Left lobe of liver (tissue), 2 donors: ENCODE data around the gene FREM1. TPM values are rescaled to one million over a fixed set of nuclear protein-coding genes. Genes with fewer than 3 reads are reported as not detected.

Experiments used
- ATAC-seq: fragments of 200-7000 bp; cut with Tn5 transposase; one replicate; pipeline ENCODE4 v1.9.1; 2020; ENCODE audit warnings: mild to moderate bottlenecking, moderate library complexity
- DNase-seq: peaks from one replicate; pipeline ENCODE4 v3.0.0-alpha.2; 2020; ENCODE audit warnings: low spot score
- total RNA-seq: library from RNA; stranded (reverse); gene quantifications from one replicate; pipeline ENCODE4 v1.2.1, GENCODE V29; 2021
- donor health status: DM: no; HTN: no; CAD: no; lungs with moderate emphysema.
- donor health status: DM: no; HTN: yes; CAD: no.

Gene FREM1
- total RNA-seq, 1 donor from 2014 or later, result 0.86 TPM

DNA sequence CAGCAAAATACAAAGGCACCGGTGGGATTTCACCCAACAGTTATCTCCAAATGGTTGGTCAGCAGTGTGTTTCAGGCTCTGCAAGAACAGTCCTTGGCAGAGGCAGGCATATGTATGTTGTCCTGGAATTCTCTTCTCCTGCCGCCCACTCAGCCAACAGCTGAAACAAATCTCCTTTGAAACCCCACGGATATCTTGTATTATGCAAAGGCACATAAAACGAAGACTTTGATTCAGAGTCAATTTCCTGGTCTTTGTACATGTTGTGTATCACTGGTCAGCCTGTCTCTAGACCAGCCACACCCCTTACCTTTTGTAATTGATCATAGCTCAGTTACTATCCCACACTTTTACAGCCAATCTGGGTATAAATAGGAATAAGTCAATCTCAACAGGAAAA is 29.2 kb downstream of the FREM1 start:
- ATAC-seq (no peak), DNase-seq (no peak)

DNA sequence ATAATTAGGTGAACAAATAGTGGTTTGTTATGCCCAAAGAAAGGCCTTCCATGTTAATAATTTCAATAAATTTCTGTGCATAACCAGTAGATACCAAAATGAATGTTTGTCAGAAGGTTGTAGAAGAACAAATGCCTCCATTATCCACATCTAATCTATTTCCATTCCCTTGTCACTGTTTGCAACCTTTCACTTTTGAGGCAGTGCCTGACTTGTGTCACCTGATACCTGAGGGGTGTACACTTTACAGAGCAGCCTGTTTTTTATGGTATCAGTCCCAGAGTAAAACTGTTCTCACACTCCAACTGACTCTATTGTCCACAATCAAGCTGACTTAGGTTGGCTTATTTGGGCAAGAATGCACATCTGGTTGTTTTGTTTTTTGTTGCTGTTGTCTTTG is 40.1 kb downstream of the FREM1 start:
- DNase-seq (no peak), ATAC-seq (no peak)

DNA sequence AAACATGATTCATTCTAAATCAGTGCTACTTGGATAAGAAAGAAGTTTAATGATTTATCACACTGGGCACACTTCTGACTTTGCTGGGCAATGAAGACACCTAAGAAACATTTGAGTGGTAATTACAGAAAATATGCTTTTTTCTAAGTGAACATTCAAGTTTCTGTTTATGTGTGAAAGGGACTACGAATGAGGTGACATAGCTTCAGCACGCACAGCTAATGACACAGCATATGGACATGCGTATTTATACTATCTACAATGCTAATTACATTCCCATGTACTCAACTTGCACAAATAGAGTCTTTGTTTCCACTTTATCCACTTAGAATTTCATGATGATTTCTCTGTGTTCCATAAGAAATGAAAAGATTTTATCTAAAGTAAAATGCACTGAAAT is 40.6 kb downstream of the FREM1 start:
- ATAC-seq, result no peak
- DNase-seq, result no peak

DNA sequence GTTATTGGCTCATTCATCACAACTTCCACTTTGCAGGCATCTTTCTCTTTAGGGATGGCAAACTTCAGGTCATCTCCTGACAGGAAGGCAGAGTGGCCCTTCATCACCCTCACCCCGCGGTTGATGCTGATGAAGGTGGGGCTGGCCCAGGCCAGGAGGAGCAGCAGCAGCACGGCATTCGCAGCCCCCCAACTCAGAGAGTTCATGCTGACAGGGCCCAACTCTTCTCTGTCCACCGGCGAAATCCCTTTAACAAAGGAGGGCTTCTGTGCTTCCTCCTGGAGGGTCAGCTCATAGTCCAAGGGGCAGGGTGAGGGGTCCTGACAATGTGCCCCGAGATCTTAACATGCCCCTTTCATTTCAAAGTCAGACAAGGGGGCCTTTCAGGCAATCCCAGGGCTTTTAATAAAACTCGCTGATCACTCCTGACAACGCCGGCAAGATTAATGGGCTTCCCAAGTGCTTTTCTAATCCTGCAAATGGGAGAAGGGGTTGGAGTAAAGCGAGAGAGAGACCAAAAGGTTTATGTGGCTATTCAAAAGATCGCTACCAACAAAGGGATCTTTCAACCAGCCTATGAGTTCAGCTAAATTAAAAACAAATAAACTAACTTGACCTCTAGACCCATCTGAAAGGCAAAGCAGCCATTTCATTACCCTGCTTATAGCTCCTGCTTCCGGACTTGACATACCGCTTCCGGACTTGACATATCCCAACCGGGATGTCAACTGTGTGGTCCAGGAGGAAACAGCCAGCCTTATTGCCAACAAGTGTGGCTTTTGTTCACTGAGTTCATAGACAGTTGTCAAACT is 41.2 kb downstream of the FREM1 start:
- DNase-seq, result no peak
- ATAC-seq, result no peak

DNA sequence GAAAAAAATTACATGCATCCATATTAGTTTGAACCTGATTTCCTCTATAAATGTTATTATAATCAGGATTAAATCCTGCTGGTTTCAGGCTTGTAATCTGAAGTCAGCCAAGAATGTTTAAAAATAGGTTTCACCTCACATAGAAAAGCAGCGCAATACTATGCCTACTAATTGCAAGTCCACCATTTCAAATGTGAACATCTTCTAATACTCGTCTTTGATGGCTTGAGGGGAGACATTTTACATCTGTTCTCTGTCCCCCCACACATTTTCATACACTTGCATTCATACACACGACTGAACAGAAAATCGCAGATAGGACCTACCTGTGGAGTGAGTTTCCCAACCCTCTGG is 41.8 kb downstream of the FREM1 start:
- ATAC-seq (no peak), DNase-seq (no peak)

DNA sequence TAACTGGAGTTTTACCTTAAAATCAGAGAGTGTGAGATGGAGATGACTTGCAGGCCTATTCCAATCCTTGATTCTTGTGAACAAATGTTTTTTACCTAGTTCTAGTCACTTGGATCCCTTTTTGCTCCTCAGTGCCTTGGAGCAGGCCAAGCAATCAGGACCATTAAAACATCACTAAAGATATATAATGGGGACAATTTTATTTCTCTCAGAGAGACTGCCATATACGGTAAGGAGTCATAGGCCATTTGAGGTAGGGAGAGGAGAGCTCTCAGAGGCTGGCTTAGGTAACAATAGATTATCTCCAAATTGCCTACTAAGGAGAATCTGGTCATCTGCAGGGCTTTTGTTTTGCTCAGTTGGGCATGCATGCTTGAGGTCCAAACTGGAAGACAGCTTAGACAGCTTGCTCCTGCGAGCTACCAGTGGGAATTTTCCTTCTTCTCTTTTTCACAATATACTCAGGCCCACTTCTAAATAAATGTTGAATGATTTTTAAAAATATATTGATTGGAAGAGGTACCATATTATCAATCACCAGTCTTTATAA is 44.0 kb downstream of the FREM1 start:
- DNase-seq (no peak), ATAC-seq (no peak)

DNA sequence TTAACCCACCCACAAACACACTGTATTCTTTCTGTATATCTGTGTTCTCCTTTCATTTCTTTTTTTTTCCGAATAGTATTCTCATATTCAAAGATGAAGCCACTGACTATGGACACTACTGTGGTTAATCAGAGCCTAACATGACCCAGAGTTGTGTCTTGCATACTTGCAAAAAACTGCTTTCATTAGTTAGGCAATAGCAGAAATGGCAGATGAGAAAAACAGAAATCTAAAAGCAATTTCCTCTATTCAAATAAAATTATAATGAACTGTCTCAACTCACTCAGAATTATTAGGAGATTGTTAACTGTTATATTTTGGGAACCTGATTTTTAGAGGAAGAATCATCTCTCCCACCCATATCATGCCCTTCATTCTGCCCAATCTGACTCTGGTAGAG is 45.9 kb downstream of the FREM1 start:
- ATAC-seq, result no peak
- DNase-seq, result no peak

DNA sequence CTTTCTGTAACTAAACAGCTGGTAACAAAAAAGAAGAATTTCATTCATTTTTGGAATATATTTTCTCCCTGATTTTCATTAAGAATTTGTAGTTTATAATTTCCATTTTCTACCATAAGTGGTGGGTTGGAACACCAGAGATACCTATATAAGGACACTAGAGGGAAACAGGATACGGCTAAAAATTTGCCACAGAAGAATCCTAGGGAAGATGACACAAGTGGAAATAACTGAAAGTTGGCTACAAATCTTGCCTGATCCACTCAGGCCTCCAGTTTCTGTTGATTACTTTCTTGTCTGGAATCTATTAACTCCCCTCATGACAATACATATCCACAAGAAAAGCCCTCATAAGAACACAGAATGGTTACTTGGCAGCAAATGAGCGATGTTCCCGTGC is 46.8 kb downstream of the FREM1 start:
- ATAC-seq (no peak), DNase-seq (no peak)

DNA sequence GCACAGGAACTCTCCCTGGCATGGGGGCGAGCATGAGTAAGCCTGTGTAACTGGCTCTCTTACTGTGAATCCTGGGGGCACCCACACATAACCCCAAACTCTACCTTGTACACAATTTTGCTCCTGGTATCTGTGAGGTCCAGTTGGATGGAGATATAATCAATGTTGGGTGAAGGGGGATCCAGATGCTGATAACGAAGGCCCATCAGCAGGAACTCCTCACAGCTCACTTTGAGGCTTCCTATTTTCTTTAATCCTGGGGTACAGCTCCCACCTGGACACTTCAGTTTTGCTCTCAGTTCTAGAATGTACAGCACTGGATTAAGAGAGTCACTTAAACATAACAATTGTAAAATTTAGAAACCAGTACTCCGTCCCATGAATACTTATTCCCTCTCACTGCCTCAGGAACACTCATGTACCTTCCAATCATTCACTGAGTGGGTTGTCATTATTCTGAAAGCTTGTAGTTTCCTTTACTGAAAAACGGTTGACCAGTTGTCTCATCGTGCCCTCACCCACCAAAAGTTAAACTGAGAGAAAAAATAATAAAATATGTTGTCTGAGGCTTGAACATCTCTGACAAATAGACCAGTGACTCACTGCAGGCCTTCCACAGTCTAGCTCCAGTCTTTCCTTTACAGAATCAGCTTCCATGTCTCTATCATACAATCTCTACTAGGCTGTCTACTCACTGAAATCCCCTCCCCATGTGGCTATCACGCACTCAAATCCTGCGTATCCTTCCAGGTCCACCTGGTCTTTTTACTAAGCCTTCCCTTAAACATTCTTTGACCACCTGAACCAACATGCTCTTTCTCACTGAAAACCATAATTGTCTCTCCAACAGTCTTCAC is 52.6 kb downstream of the FREM1 start:
- ATAC-seq, result no peak
- no peak for DNase-seq

DNA sequence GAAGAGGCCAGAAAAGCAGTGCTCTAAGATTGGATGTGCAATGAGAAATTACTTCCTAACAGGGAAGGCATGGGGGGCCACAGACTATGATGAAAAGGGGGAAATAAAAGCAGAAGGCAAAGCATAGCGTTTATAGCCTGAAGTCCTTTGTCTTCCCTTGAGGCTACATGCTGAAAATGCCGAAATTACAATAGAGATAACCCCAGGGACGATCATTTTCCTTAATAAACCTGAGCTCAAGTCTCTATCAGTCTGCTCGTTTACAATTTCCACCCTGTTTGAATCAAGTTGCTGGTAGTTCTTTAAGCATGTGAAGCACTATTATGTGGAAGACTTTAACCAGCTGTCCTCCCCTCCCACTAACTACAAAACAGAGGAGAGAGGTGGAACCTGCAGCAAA is 60.4 kb downstream of the FREM1 start:
- ATAC-seq (no peak), DNase-seq (no peak)

DNA sequence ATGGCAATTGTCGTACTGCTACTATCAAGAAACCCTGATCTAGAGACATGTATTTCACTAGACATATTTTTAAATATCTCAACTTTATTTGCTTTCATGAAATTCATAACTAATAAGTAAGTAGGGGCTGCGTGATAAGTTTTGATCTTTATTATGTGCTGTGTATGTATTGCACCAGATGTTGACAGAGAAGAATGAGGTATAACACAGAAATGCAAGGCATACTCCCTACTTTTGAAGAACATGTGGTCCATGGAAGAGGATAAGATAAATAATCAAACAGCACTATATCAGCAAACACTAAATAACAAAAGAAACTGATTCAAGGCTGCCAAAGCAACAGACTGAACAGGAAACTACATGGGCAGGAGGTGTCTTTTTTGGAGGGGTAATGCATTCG is 60.9 kb downstream of the FREM1 start:
- ATAC-seq (no peak), DNase-seq (no peak)

DNA sequence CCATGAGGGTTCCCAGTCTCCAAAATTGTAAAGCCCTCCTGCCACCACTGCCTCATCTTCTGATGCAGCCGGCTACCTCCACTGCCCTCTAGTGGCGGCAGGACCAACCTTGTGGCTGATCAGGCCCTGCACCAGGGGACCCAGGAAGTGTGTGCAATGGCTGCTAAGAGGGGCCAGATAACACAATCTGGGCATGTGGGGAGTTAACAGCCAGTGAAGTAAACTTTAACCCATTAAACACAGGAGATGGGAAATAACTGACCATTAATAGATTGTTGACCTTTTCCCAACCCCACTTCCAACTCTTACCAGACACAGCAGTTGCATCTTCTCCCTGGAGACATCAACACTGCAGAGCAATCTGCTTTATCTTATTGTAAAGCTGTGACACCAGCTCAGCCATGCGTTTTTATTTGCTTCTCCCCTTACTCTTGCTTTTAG is 63.3 kb downstream of the FREM1 start:
- ATAC-seq (peak; percentile 46), DNase-seq (no peak)

DNA sequence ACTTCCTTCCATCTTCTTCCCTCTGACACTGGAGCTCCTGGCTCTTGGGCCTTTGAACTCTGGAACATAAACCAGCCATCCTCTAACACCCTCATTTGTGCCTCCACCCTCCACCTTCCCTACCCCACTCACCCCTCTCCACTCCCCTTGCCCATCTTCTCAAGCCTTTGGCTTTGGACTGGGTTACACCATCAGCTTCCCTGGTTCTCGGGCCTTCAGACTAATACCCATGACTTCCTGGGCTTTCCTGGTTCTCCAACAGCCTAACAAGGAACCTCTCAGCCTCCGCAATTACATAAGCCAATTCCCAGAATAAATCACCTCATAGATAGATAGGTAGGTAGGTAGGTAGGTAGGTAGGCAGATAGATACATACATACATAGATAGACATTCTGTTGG is 67.1 kb downstream of the FREM1 start:
- ATAC-seq (no peak), DNase-seq (no peak)

DNA sequence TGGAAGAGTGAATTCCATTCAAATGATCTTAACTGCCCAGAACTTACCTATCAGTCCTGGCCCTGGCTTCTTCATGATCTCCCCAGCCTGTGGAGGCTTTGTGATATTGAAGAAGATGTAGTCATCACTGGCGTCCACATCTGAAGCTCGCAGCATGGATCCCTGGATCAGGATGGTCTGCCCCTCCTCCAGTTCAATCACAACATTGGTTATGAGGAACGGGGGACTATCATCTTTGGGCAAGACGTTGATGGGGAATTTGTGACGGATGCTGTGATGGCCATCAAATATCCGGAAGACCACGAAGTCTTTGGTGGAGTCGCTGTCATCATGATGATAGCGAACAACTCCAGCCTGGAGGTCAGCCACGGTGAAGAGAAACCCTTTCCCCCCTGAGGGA is 68.0 kb downstream of the FREM1 start:
- ATAC-seq (no peak), DNase-seq (no peak)

DNA sequence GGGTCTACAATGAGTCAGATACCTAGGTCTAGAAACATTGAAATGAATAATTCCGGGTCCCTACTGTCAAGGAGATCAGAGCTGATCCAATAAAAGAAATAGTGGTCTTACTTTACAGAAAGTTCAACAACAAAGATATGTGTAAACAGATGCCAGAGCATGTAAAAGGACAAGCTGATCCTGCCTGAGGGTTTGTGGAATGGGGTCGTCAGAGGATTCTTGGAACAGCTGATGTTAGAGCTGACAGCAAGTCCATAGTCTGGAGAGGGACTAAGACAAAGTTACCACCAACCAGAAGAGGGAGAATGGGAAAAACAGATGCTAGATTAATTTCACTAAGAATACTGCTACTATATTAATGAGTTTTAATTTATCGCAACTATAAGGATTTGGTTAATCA is 71.5 kb downstream of the FREM1 start:
- ATAC-seq (no peak), DNase-seq (no peak)

DNA sequence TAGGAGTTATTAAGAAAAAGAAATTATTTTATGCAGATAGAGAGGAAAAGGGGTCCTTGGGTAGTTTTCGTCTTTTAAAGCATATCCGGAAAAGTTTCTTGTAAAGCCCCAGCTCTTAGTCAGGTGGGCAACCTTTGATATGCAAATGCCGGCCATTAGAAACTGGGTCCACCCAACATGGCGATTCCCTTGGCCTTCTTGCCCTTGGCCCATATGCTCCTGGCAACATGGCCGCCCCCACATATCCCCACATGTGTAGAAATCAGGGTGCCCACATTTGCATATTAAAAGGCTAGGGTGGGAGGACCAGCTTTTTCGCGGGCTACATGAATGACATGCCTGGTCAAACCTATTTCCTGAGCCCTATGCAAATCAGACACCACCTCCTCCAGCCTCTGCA is 73.3 kb downstream of the FREM1 start:
- ATAC-seq (no peak), DNase-seq (no peak)

DNA sequence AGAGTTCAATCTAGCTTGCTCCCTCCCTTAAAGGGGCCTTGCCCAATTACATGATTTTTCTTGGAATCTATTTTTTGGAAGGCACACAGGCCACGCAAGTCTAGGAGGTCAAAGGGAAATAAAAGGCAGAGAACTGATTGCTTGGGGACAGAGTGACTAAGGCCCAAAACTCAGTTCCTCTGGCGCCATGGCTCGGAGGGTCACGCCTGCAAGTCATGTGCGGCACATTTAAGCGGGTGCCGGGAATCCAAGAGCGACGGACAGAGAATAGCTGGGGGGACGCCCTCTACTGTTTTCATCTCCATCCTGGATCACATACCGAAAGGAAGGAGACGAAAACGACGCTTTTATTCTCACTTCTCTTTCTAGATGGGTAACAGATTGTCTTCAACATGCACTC is 78.6 kb downstream of the FREM1 start:
- ATAC-seq (no peak), DNase-seq (no peak)

DNA sequence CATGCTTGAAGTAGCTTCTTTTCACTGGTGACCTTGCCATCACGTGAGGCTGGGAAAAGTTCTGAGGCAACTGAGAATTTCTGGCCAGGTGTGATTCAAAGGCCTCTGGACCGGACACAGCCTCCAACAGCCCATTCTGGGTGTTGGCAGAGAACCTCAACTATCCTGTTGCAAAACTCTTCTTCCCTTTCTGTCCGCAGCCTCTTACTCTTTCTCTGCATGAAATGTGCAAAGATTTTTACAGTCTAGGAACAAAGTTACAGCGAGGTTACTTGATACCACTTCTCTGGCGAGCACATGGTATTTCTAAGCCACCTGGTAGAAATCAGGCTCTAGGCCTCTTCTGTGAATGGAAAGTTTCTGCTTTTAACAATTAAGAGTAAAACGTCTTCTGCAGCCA is 79.2 kb downstream of the FREM1 start:
- ATAC-seq, result no peak
- DNase-seq, result no peak

DNA sequence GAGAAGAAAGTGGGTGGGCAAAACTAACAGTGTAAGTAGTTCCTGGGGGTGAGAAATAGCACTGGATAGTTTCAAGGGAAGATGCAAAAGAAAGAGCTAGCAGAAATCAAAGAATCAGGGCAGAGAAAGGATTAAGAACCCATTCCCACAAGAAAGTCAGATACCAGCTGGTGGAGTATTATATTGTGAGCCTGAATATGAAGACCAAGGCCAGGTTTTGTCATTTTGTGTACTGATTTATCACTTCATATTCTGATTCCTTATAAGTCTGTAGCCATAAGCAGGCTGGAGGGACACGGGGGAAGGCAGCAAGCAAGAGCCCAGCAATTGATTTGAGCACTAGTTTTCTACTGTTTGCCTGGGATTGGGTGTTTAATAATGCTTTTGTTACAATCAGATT is 80.2 kb downstream of the FREM1 start:
- DNase-seq (no peak), ATAC-seq (no peak)

DNA sequence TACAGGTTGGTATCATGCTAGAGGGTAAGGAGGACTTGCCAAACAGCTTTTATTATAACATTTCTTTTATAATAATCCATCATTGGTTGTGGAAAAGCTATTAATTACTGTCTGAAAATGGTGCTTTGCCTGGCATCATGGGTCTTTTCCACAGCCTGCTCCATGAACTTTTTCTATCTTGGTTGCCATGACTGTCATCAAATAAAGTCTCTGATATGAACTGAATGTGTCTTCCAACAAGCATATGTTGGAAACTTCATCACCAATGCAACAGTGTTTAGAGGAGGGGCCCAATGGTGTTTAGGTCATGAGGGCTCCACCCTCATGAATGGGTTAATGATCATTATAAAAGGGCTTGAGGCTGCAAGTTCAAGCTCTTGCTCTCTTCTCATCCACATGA is 81.0 kb downstream of the FREM1 start:
- DNase-seq (no peak), ATAC-seq (no peak)

DNA sequence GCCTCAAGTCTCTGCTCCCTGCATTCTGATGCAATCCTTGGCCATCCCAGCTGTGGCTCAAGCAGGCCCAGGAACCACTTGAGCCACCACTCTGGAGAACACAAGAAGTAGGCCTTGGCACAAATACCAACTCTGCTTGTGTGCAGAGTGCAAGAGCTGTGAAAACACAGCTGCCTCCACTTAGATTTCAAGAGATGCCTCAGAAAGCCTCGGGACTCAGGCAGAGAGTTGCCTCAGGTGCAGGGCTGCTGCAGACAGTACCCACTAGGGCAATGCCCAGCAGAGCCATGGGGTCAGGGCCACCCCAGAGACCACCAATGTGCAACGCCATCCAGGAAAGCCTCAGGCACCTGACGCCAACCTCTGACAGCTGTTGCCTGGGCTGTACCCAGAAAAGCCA is 82.4 kb downstream of the FREM1 start:
- DNase-seq (no peak), ATAC-seq (no peak)

DNA sequence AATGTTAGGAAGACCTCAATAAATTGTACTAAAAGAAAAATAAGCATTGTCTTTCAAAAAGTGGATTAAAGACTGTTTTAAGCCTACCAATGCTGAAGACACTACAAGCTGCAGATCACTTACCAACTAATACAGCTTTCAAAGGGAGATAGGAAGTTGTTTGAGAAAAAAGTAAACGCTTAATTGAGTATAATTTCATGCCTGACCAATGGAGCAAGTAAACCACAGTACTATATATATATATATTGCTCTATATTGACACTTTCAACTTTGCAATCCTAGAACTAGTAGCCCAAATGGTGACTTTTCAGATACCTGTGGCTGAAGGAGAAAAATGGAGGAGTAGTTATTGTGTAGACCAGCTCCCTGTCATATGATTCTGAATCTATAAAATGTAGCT is 85.7 kb downstream of the FREM1 start:
- no peak for ATAC-seq
- no peak for DNase-seq
